Measurements from ENCODE around the gene EIF4E2. TPM values are rescaled to one million over a fixed set of nuclear protein-coding genes. Genes with fewer than 3 reads are reported as not detected.
"Not testable (repeated sequence)": the region's sequence is repeated elsewhere in the genome, so short reads cannot be mapped to it uniquely, and the experiment has no call there.

The EIF4E2 gene
- total RNA-seq, 1 experiment from 2014 or later = 97.8 TPM

- no peak overlapping the region for H3K4me3 Mint-ChIP-seq
- H3K36me3 Mint-ChIP-seq = no peaks in the 10 kb centered on the region
- no peak overlapping the region; the same call in 1 of the 2 replicates for H3K27ac Mint-ChIP-seq
- DNase-seq (ENCODE audit: low spot score) (peak; percentile 7), ATAC-seq (no peak)
- H3K9me3 Mint-ChIP-seq = no peaks in the 10 kb centered on the region
- H3K4me1 Mint-ChIP-seq = peaks cover 11% of the 10 kb centered on the region
- TF ChIP-seq, protein P1, sequence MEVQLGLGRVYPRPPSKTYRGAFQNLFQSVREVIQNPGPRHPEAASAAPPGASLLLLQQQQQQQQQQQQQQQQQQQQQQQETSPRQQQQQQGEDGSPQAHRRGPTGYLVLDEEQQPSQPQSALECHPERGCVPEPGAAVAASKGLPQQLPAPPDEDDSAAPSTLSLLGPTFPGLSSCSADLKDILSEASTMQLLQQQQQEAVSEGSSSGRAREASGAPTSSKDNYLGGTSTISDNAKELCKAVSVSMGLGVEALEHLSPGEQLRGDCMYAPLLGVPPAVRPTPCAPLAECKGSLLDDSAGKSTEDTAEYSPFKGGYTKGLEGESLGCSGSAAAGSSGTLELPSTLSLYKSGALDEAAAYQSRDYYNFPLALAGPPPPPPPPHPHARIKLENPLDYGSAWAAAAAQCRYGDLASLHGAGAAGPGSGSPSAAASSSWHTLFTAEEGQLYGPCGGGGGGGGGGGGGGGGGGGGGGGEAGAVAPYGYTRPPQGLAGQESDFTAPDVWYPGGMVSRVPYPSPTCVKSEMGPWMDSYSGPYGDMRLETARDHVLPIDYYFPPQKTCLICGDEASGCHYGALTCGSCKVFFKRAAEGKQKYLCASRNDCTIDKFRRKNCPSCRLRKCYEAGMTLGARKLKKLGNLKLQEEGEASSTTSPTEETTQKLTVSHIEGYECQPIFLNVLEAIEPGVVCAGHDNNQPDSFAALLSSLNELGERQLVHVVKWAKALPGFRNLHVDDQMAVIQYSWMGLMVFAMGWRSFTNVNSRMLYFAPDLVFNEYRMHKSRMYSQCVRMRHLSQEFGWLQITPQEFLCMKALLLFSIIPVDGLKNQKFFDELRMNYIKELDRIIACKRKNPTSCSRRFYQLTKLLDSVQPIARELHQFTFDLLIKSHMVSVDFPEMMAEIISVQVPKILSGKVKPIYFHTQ (CRISPR knock-in tag; IDR thresholded peaks at IDR 0.05) = no peak
- TF ChIP-seq CREM (CRISPR knock-in tag; IDR thresholded peaks at IDR 0.05) (no peak), IRF1 (CRISPR knock-in tag; IDR thresholded peaks at IDR 0.05) (no peak), SMAD3 (CRISPR knock-in tag; IDR thresholded peaks at IDR 0.05; ENCODE audit: borderline replicate concordance) (no peak), ZNF671 (CRISPR knock-in tag; IDR thresholded peaks at IDR 0.05) (no peak), RELA (CRISPR knock-in tag; IDR thresholded peaks at IDR 0.05; ENCODE audit: borderline replicate concordance) (no peak), GRHL2 (CRISPR knock-in tag; IDR thresholded peaks at IDR 0.05; ENCODE audit: insufficient replicate concordance, severe bottlenecking) (no peak), ZNF512 (CRISPR knock-in tag; IDR thresholded peaks at IDR 0.05; ENCODE audit: borderline replicate concordance) (no peak), ZNF219 (CRISPR knock-in tag; IDR thresholded peaks at IDR 0.05; ENCODE audit: borderline replicate concordance) (no peak)
- TF ChIP-seq, protein P2, sequence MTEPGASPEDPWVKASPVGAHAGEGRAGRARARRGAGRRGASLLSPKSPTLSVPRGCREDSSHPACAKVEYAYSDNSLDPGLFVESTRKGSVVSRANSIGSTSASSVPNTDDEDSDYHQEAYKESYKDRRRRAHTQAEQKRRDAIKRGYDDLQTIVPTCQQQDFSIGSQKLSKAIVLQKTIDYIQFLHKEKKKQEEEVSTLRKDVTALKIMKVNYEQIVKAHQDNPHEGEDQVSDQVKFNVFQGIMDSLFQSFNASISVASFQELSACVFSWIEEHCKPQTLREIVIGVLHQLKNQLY (CRISPR knock-in tag; IDR thresholded peaks at IDR 0.05) = no peak
- TF ChIP-seq, protein P3, sequence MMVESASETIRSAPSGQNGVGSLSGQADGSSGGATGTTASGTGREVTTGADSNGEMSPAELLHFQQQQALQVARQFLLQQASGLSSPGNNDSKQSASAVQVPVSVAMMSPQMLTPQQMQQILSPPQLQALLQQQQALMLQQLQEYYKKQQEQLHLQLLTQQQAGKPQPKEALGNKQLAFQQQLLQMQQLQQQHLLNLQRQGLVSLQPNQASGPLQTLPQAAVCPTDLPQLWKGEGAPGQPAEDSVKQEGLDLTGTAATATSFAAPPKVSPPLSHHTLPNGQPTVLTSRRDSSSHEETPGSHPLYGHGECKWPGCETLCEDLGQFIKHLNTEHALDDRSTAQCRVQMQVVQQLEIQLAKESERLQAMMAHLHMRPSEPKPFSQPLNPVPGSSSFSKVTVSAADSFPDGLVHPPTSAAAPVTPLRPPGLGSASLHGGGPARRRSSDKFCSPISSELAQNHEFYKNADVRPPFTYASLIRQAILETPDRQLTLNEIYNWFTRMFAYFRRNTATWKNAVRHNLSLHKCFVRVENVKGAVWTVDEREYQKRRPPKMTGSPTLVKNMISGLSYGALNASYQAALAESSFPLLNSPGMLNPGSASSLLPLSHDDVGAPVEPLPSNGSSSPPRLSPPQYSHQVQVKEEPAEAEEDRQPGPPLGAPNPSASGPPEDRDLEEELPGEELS (CRISPR knock-in tag; IDR thresholded peaks at IDR 0.05) = no peak
- CTCF ChIA-PET = interaction anchor here (0.9 to 4.5 kb wide), 4 partner anchors 8 to 16 kb away, joined by 3 to 36 read pairs (median 3); partner anchors contain the start of gene PRSS56
- peaks cover 13% of the 10 kb centered on the region for H3K27me3 Mint-ChIP-seq (ENCODE audit: low read depth)
- POLR2A ChIA-PET = no interaction called here
Observed at GRCh38 chr2:232530626-232531260, 19.7 kb upstream of the EIF4E2 start.

GRCh38 chr2:232532419-232532818 is 18.1 kb upstream of the EIF4E2 start:
- DNase-seq (ENCODE audit: low spot score) (no peak), ATAC-seq (no peak)
- Mint-ChIP-seq H3K4me1 (peaks cover 12% of the 10 kb centered on the region), H3K4me3 (no peak overlapping the region), H3K27me3 (ENCODE audit: low read depth) (peaks cover 19% of the 10 kb centered on the region), H3K9me3 (peaks cover 11% of the 10 kb centered on the region), H3K36me3 (peaks cover 4% of the 10 kb centered on the region; the same call in 1 of the 2 replicates), H3K27ac (no peak overlapping the region)
- CTCF ChIA-PET = interaction anchor here (0.6 to 4.5 kb wide), 4 partner anchors 10 to 609 kb away, joined by 3 to 36 read pairs (median 4); no protein-coding TSS in a partner anchor
- POLR2A ChIA-PET = interaction anchor here (0.6 to 0.7 kb wide), 2 partner anchors 113 to 833 kb away, joined by 3 read pairs; no protein-coding TSS in a partner anchor
- TF ChIP-seq TCF7 (CRISPR knock-in tag; IDR thresholded peaks at IDR 0.05; ENCODE audit: low read depth) (no peak), ATF3 (CRISPR knock-in tag; conservative IDR thresholded peaks at IDR 0.05) (no peak)

- CTCF ChIA-PET = interaction anchor here (1.0 to 4.5 kb wide), 3 partner anchors 10 to 197 kb away, joined by 4 to 36 read pairs (median 7); no protein-coding TSS in a partner anchor
- ATAC-seq; DNase-seq (ENCODE audit: low spot score); POLR2A ChIA-PET; H3K36me3 Mint-ChIP-seq; H3K27ac Mint-ChIP-seq; H3K4me3 Mint-ChIP-seq: not testable (repeated sequence)
- peaks cover 11% of the 10 kb centered on the region for H3K9me3 Mint-ChIP-seq
- H3K4me1 Mint-ChIP-seq = peaks cover 12% of the 10 kb centered on the region
- H3K27me3 Mint-ChIP-seq (ENCODE audit: low read depth) = peaks cover 21% of the 10 kb centered on the region
Observed at GRCh38 chr2:232532821-232533220, 17.7 kb upstream of the EIF4E2 start.

All from WTC11 (cell line).